ENCODE results near the gene SLIT3.

GRCh38 chr5:169081000-169081724 is 219.8 kb downstream of the SLIT3 start:
- TF ChIP-seq CTCF (IDR thresholded peaks at IDR 0.05) = no peak
- no peak for TF ChIP-seq POLR2A (IDR thresholded peaks at IDR 0.05)
